SK-N-SH (cell line): ENCODE data around the gene PRDM10. TPM values are rescaled to one million over a fixed set of nuclear protein-coding genes. Genes with fewer than 3 reads are reported as not detected.

ENCODE experiments used
- CTCF ChIA-PET: fragments of 300-600, 350-600 bp; formaldehyde crosslinking; extraction: SDS; loops from one replicate; lab custom pipeline; 2021; lab: Yijun Ruan, JAX
- POLR2A ChIA-PET: fragments of 350-600 bp; sonication (Branson Sonifier 250); formaldehyde crosslinking; extraction: SDS; loops from one replicate; lab custom pipeline; 2020; ENCODE audit warnings: antibody characterized with exemption, inconsistent platforms; lab: Yijun Ruan, JAX
- DNase-seq: peaks from one replicate; pipeline ENCODE4 v3.0.0; 2012
- H2AFZ ChIP-seq: fragments of 200-600 bp; sonication (generic); 2 replicates; pipeline ENCODE4 v1.8.1; 2016; ENCODE audit warnings: antibody characterized with exemption, mild to moderate bottlenecking, low read depth
- H3F3A ChIP-seq: fragments of 200-600 bp; sonication (generic); replicated peaks from 2 replicates; pipeline ENCODE3; 2016; ENCODE audit warnings: antibody characterized with exemption, mild to moderate bottlenecking; ENCODE audit not compliant: insufficient read depth
- H3K27ac ChIP-seq, 2 experiments: fragments of 200-500 bp in 1 of 2; fragments of 200-600 bp in 1 of 2; sonication (Bioruptor generic) in 1 of 2; sonication (generic), shearing (Covaris generic) in 1 of 2; 2 replicates each; pipeline versions ENCODE4 v1.5.1 to v1.6.1; 2014 to 2016; ENCODE audit warnings: low read depth in 2 of 2, inconsistent platforms in 1 of 2, low read length in 1 of 2, mild to moderate bottlenecking in 1 of 2, mixed read lengths in 1 of 2
- H3K27me3 ChIP-seq: fragments of 200-600 bp; sonication (generic), shearing (Covaris generic); 2 replicates; pipeline ENCODE4 v1.6.1; 2016; ENCODE audit warnings: mixed run types; ENCODE audit not compliant: insufficient read depth
- H3K36me3 ChIP-seq, 2 experiments: fragments of 200-500 bp in 1 of 2; fragments of 200-600 bp in 1 of 2; sonication (Bioruptor generic) in 1 of 2; sonication (generic) in 1 of 2; replicated peaks in 1 of 2; 2 replicates each; pipeline versions ENCODE3 to v1.5.1; 2014 to 2016; ENCODE audit warnings: low read length in 1 of 2, mild to moderate bottlenecking in 1 of 2; ENCODE audit not compliant: insufficient read depth in 2 of 2, control insufficient read depth in 1 of 2
- H3K4me1 ChIP-seq, 2 experiments: fragments of 200-500 bp in 1 of 2; fragments of 200-600 bp in 1 of 2; sonication (Bioruptor generic) in 1 of 2; sonication (generic), shearing (Covaris generic) in 1 of 2; 2 replicates each; pipeline versions ENCODE4 v1.5.1 to v1.6.1; 2014 to 2016; ENCODE audit warnings: low read depth in 1 of 2, low read length in 1 of 2, mixed run types in 1 of 2; ENCODE audit not compliant: insufficient read depth in 2 of 2, control insufficient read depth in 1 of 2
- H3K4me2 ChIP-seq: fragments of 200-600 bp; sonication (generic), shearing (Covaris generic); 2 replicates; pipeline ENCODE4 v1.6.1; 2017; ENCODE audit warnings: mixed run types
- H3K4me3 ChIP-seq, 2 experiments: fragments of 200-500 bp in 1 of 2; fragments of 200-600 bp in 1 of 2; sonication (Bioruptor generic) in 1 of 2; sonication (generic), shearing (Covaris generic) in 1 of 2; 2 replicates each; pipeline versions ENCODE4 v1.5.1 to v1.8.1; 2014 to 2016; ENCODE audit warnings: low read depth in 2 of 2, inconsistent platforms in 1 of 2, low read length in 1 of 2, mild to moderate bottlenecking in 1 of 2, mixed read lengths in 1 of 2, moderate library complexity in 1 of 2
- H3K79me2 ChIP-seq: fragments of 200-600 bp; sonication (generic); 2 replicates; pipeline ENCODE4 v1.8.1; 2017; ENCODE audit warnings: mild to moderate bottlenecking; ENCODE audit not compliant: insufficient read depth
- H3K9ac ChIP-seq: fragments of 200-600 bp; sonication (generic); 2 replicates; pipeline ENCODE4 v1.6.1; 2017; ENCODE audit warnings: mixed run types
- H3K9me2 ChIP-seq: fragments of 200-600 bp; sonication (generic); 2 replicates; pipeline ENCODE4 v1.6.1; 2017; ENCODE audit warnings: mixed run types
- H3K9me3 ChIP-seq: fragments of 200-600 bp; sonication (generic); 2 replicates; pipeline ENCODE4 v1.6.1; 2017; ENCODE audit warnings: mixed run types, mild to moderate bottlenecking, moderate library complexity
- H4K20me1 ChIP-seq: fragments of 200-600 bp; sonication (generic); 2 replicates; pipeline ENCODE4 v1.6.1; 2017; ENCODE audit warnings: mild to moderate bottlenecking, mixed run types; ENCODE audit not compliant: insufficient read depth
- CHD2 ChIP-seq: fragments of 150-350 bp; IDR thresholded peaks from 2 replicates; pipeline ENCODE4 v1.6.1; 2018; ENCODE audit warnings: low read length; ENCODE audit not compliant: partially characterized antibody
- CTCF ChIP-seq: fragments of 200-600 bp; sonication (generic); IDR thresholded peaks from 2 replicates; pipeline ENCODE4 v1.6.1; 2017; ENCODE audit warnings: antibody characterized with exemption, mild to moderate bottlenecking, moderate library complexity
- ELF1 ChIP-seq: IDR thresholded peaks from 2 replicates; pipeline ENCODE4 v1.4.0; 2012
- EP300 ChIP-seq, 2 experiments: IDR thresholded peaks; 2 replicates each; pipeline versions ENCODE4 v1.4.0 to v1.6.1; 2012; ENCODE audit warnings: borderline replicate concordance in 1 of 2, low read depth in 1 of 2, low read length in 1 of 2
- EZH2phosphoT487 ChIP-seq: fragments of 200-600 bp; sonication (generic); IDR thresholded peaks from 2 replicates; pipeline ENCODE4 v1.6.1; 2017; ENCODE audit warnings: low read depth, mixed run types, mild to moderate bottlenecking, antibody characterized with exemption, moderate library complexity, borderline replicate concordance
- FOSL2 ChIP-seq: IDR thresholded peaks from 2 replicates; pipeline ENCODE4 v1.4.0; 2012; ENCODE audit warnings: low read depth, mild to moderate bottlenecking, moderate library complexity, borderline replicate concordance
- GATA2 ChIP-seq: sonication (generic); formaldehyde crosslinking; IDR thresholded peaks from 2 replicates; pipeline ENCODE4 v1.5.0; 2020; ENCODE audit warnings: mild to moderate bottlenecking, missing genetic modification reagents
- NFIC ChIP-seq: IDR thresholded peaks from 2 replicates; pipeline ENCODE4 v1.4.0; 2012; ENCODE audit warnings: borderline replicate concordance
- NRF1 ChIP-seq: IDR thresholded peaks from 2 replicates; pipeline ENCODE4 v1.6.1; 2012; ENCODE audit warnings: low read depth, mild to moderate bottlenecking, low read length
- PBX3 ChIP-seq: IDR thresholded peaks from 2 replicates; pipeline ENCODE4; 2012
- RCOR1 ChIP-seq: fragments of 150-350 bp; IDR thresholded peaks from 2 replicates; pipeline ENCODE4 v1.6.1; 2017; ENCODE audit warnings: antibody characterized with exemption, low read length
- RFX5 ChIP-seq: IDR thresholded peaks from 2 replicates; pipeline ENCODE4 v1.6.1; 2012; ENCODE audit warnings: mild to moderate bottlenecking, improper control_type of control experiment, low read length
- SIN3A ChIP-seq: IDR thresholded peaks from 2 replicates; pipeline ENCODE4 v1.6.1; 2012; ENCODE audit warnings: low read depth, mild to moderate bottlenecking, low read length, moderate library complexity, borderline replicate concordance
- SMC3 ChIP-seq: IDR thresholded peaks from 2 replicates; pipeline ENCODE4 v1.6.1; 2012; ENCODE audit warnings: low read depth, low read length, improper control_type of control experiment
- YY1 ChIP-seq: IDR thresholded peaks from 2 replicates; pipeline ENCODE4 v1.4.0; 2012; ENCODE audit warnings: low read depth, mild to moderate bottlenecking
- ZBTB33 ChIP-seq: IDR thresholded peaks from 2 replicates; pipeline ENCODE4 v1.4.0; 2012; ENCODE audit warnings: low read depth, borderline replicate concordance
- WGBS: methylation state at CpG from one replicate; pipeline ENCODE4 v1.1.6; 2017; ENCODE audit warnings: low lambda C conversion rate; 5-methylcytosine and 5-hydroxymethylcytosine counted together
- polyA plus RNA-seq, 3 experiments: library from polyadenylated mRNA; depleted of rRNA; stranded (reverse); fragments of >200 nt; gene quantifications; 2 replicates each; pipeline ENCODE4 v1.2.3, GENCODE V29; 2012

PRDM10 gene
- polyA plus RNA-seq, 1 of the 3 experiments (the other 2 are of a cell fraction): 1.9 TPM

- no peak for TF ChIP-seq EZH2phosphoT487
- no peak for TF ChIP-seq FOSL2
- no peak for TF ChIP-seq RCOR1
- TF ChIP-seq, all 33 proteins: peak for 0
Measured at GRCh38 chr11:130037881-130038585, 35.4 kb upstream of the PRDM10 start (continued).

GRCh38 chr11:130037058-130037457, 34.4 kb upstream of the PRDM10 start:
- no peak overlapping the region for H3K27ac ChIP-seq
- no peak overlapping the region for H3K4me3 ChIP-seq
- no peak overlapping the region for H2AFZ ChIP-seq
- H3K27me3 ChIP-seq: no peaks in the 10 kb centered on the region
- no peaks in the 10 kb centered on the region for H3K36me3 ChIP-seq
- no peaks in the 10 kb centered on the region for H3K79me2 ChIP-seq
- no peak for DNase-seq
- H3K4me2 ChIP-seq: no peak overlapping the region
- TF ChIP-seq YY1 (no peak), RFX5 (0 out of 2 replicates have a peak, but pooled peaks have one; percentile 49), NRF1 (no peak), EP300 (IDR thresholded peaks at IDR 0.05; ENCODE audit: borderline replicate concordance in 1 of 2, low read depth in 1 of 2, low read length in 1 of 2) (0 out of 4 replicates have a peak, but pooled peaks of 1 of the 2 experiments have one; percentile 10)
- H3K9ac ChIP-seq: no peak overlapping the region
- no peaks in the 10 kb centered on the region for H4K20me1 ChIP-seq
- POLR2A ChIA-PET: no interaction called here
- H3K4me1 ChIP-seq: no peaks in the 10 kb centered on the region
- 84% methylated on average over 3 of the region's 3 CpGs for WGBS
- H3F3A ChIP-seq: peaks cover 7% of the 10 kb centered on the region
- CTCF ChIA-PET: no interaction called here
- no peaks in the 10 kb centered on the region for H3K9me2 ChIP-seq
- H3K9me3 ChIP-seq: no peaks in the 10 kb centered on the region

- H2AFZ ChIP-seq: no peak overlapping the region
- no peaks in the 10 kb centered on the region for H4K20me1 ChIP-seq
- no peak overlapping the region for H3K4me3 ChIP-seq
- no peak overlapping the region for H3K9ac ChIP-seq
- no peaks in the 10 kb centered on the region; a peak in 1 of 4 replicates for H3K4me1 ChIP-seq
- CTCF ChIA-PET: interaction anchor here (0.6 to 1.1 kb wide), 3 partner anchors 19 to 894 kb away, joined by 3 to 5 read pairs (median 3); no protein-coding TSS in a partner anchor
- POLR2A ChIA-PET: no interaction called here
- H3K36me3 ChIP-seq: no peaks in the 10 kb centered on the region
- no peak overlapping the region for H3K27ac ChIP-seq
- H3F3A ChIP-seq: peaks cover 11% of the 10 kb centered on the region
- no peak overlapping the region for H3K4me2 ChIP-seq
- no peaks in the 10 kb centered on the region for H3K27me3 ChIP-seq
- no peaks in the 10 kb centered on the region for H3K9me2 ChIP-seq
- DNase-seq: no peak
- TF ChIP-seq SIN3A (no peak), ELF1 (no peak)
- H3K79me2 ChIP-seq: no peaks in the 10 kb centered on the region
- no peaks in the 10 kb centered on the region for H3K9me3 ChIP-seq
Measured at GRCh38 chr11:130034236-130034635, 31.6 kb upstream of the PRDM10 start.

- H3K9me3 ChIP-seq: no peaks in the 10 kb centered on the region
- ChIA-PET POLR2A (no interaction called here), CTCF (no interaction called here)
- H3K9ac ChIP-seq: no peak overlapping the region
- no peaks in the 10 kb centered on the region; a peak in 1 of 4 replicates for H3K4me1 ChIP-seq
- WGBS: 98% methylated on average over 33 of the region's 44 CpGs
- H3K9me2 ChIP-seq: no peaks in the 10 kb centered on the region
- H2AFZ ChIP-seq: no peak overlapping the region
- H3K27me3 ChIP-seq: no peaks in the 10 kb centered on the region
- H3F3A ChIP-seq: peaks cover 11% of the 10 kb centered on the region
- no peaks in the 10 kb centered on the region for H4K20me1 ChIP-seq
- no peak overlapping the region for H3K27ac ChIP-seq
- H3K79me2 ChIP-seq: no peaks in the 10 kb centered on the region
- DNase-seq: no peak
- no peak overlapping the region for H3K4me3 ChIP-seq
- H3K4me2 ChIP-seq: no peak overlapping the region
- no peaks in the 10 kb centered on the region for H3K36me3 ChIP-seq
- TF ChIP-seq CTCF (no peak), CHD2 (no peak), SMC3 (no peak), YY1 (no peak), GATA2 (no peak), NFIC (no peak), ELF1 (no peak), PBX3 (no peak), ZBTB33 (no peak)
Measured at GRCh38 chr11:130032931-130033330, 30.3 kb upstream of the PRDM10 start.
